ENCODE measurements around the gene DMKN. TPM values are rescaled to one million over a fixed set of nuclear protein-coding genes. Genes with fewer than 3 reads are reported as not detected.

Gene DMKN
- total RNA-seq, 3 donors from 2014 or later (not counting 1 experiment from before 2014, with no cell fraction given) = 10.7 to 15.3 (median 11.3) TPM

GRCh38 chr19:35498220-35498619, 15.2 kb downstream of the DMKN start:
- no peak overlapping the region for H3K4me3 ChIP-seq (ENCODE audit: low read length)
- no peaks in the 10 kb centered on the region for H3K27me3 ChIP-seq (ENCODE audit: control insufficient read depth, insufficient read depth, low read length)
- H3K36me3 ChIP-seq (ENCODE audit: control insufficient read depth, insufficient read depth, low read length) = no peaks in the 10 kb centered on the region
- no peaks in the 10 kb centered on the region for H3K9me3 Mint-ChIP-seq
- no peaks in the 10 kb centered on the region for H3K9me3 ChIP-seq (ENCODE audit: control insufficient read depth, insufficient read depth, low read length)
- intact Hi-C loops (cut with micrococcal nuclease) = no loop called here
- WGBS (ENCODE audit: insufficient coverage) = 90% methylated on average over 2 of the region's 3 CpGs
- H3K4me1 ChIP-seq (ENCODE audit: control insufficient read depth, insufficient read depth, low read length) = peaks cover 8% of the 10 kb centered on the region
- ATAC-seq (no peak), DNase-seq (no peak)
- no peak overlapping the region for H3K27ac ChIP-seq (ENCODE audit: low read length)
- TF ChIP-seq, protein P1, sequence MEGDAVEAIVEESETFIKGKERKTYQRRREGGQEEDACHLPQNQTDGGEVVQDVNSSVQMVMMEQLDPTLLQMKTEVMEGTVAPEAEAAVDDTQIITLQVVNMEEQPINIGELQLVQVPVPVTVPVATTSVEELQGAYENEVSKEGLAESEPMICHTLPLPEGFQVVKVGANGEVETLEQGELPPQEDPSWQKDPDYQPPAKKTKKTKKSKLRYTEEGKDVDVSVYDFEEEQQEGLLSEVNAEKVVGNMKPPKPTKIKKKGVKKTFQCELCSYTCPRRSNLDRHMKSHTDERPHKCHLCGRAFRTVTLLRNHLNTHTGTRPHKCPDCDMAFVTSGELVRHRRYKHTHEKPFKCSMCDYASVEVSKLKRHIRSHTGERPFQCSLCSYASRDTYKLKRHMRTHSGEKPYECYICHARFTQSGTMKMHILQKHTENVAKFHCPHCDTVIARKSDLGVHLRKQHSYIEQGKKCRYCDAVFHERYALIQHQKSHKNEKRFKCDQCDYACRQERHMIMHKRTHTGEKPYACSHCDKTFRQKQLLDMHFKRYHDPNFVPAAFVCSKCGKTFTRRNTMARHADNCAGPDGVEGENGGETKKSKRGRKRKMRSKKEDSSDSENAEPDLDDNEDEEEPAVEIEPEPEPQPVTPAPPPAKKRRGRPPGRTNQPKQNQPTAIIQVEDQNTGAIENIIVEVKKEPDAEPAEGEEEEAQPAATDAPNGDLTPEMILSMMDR (IDR thresholded peaks at IDR 0.05) = no peak
- no peak overlapping the region for H3K4me3 Mint-ChIP-seq
- no peak overlapping the region for H3K27ac Mint-ChIP-seq
- peaks cover 0 to 10% of the 10 kb centered on the region in 2 donors for H3K4me1 Mint-ChIP-seq
- H3K36me3 Mint-ChIP-seq = no peaks in the 10 kb centered on the region
- peaks cover 0 to 5% of the 10 kb centered on the region in 2 donors for H3K27me3 Mint-ChIP-seq (ENCODE audit: low read depth in 2 of 2)

DNA sequence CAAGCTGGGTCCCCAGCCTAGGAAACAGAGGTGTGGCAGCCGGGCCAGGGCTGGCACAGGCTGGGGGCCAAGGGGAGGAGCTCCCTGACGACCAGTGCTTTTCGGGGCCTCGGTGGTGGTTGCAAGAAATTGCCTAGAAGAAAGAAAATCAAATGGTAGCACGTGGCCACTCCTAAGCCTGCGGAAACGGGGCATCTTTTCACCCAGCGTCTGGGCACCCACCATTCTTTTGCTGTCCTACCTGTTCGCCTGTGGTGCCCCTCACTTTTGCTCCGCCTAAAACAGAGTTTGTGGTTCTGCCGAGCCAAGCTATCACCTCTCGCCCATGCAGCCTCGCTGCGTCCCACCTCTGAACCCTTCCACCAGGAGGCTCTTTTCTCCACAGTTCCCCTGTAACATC, 16.0 kb downstream of the DMKN start:
- Histone ChIP-seq H3K27me3 (ENCODE audit: control insufficient read depth, insufficient read depth, low read length) (no peaks in the 10 kb centered on the region), H3K9me3 (ENCODE audit: control insufficient read depth, insufficient read depth, low read length) (no peaks in the 10 kb centered on the region), H3K36me3 (ENCODE audit: control insufficient read depth, insufficient read depth, low read length) (no peaks in the 10 kb centered on the region), H3K27ac (ENCODE audit: low read length) (no peak overlapping the region), H3K4me3 (ENCODE audit: low read length) (no peak overlapping the region), H3K4me1 (ENCODE audit: control insufficient read depth, insufficient read depth, low read length) (peaks cover 8% of the 10 kb centered on the region)
- TF ChIP-seq, protein P1 (IDR thresholded peaks at IDR 0.05) = no peak
- peaks cover 0 to 7% of the 10 kb centered on the region in 2 donors for H3K27me3 Mint-ChIP-seq (ENCODE audit: low read depth in 2 of 2)
- no peak overlapping the region for H3K4me3 Mint-ChIP-seq
- H3K4me1 Mint-ChIP-seq = peaks cover 0 to 10% of the 10 kb centered on the region in 2 donors
- no peak overlapping the region for H3K27ac Mint-ChIP-seq
- no peaks in the 10 kb centered on the region for H3K9me3 Mint-ChIP-seq
- intact Hi-C loops (cut with micrococcal nuclease) = no loop called here
- no peaks in the 10 kb centered on the region for H3K36me3 Mint-ChIP-seq
- WGBS (ENCODE audit: insufficient coverage) = 88% methylated on average over 14 of the region's 14 CpGs
- ATAC-seq (no peak), DNase-seq (no peak)

DNA sequence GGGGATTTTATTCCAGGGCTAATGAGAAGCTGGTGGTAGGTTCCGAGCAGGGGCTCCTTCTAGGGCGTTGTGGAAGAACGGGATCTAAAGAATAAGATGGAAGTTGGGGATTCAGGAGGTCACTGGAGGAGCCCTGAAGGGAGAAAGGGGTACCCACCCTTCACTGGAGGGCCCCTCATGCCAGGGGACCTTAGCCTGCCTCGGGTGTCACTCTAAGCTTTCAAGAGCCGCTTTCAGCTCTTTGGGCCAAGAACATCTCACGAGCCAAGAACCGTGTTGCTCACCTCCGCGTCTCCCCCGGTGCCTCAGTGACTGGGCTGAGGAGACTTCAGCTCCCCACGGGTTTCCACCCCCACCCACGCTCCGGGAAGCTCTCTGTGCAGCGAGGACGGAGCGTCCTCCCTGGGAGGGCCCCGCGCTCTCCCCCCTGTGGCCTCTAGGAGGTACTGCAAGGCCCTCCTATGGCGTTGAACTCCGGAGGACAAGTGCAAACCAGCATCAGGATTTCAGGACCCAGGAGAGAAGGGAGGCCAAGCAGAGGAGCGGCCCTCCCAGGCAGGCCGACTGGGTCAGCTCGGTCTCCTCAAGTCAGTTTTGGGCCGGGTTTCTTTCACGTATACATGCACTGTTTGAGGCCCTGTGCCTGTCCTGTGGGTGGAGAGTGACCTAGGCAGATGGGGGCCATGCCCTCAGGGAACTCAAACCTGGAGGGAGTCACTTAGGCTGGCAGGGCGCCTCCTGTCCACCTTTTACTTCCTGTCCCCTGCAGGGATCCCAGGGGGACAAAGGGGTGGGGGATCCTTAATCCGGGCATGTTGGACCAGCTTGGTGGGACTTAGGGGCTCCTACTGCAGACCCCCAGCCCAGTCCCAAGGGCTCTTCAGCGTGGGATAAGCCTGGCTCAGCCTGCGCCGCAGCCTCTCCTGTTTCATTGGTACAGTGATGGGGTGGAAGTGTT, 18.1 kb downstream of the DMKN start:
- Histone ChIP-seq H3K4me1 (ENCODE audit: control insufficient read depth, insufficient read depth, low read length) (peaks cover 8% of the 10 kb centered on the region), H3K36me3 (ENCODE audit: control insufficient read depth, insufficient read depth, low read length) (no peaks in the 10 kb centered on the region), H3K27me3 (ENCODE audit: control insufficient read depth, insufficient read depth, low read length) (no peaks in the 10 kb centered on the region), H3K27ac (ENCODE audit: low read length) (no peak overlapping the region), H3K9me3 (ENCODE audit: control insufficient read depth, insufficient read depth, low read length) (no peaks in the 10 kb centered on the region), H3K4me3 (ENCODE audit: low read length) (no peak overlapping the region)
- ATAC-seq (peak; percentile 90 to 100 (median 99)), DNase-seq (peak; percentile 55 to 80)
- Mint-ChIP-seq H3K4me1 (peaks cover 0 to 10% of the 10 kb centered on the region in 2 donors), H3K27ac (no peak overlapping the region), H3K4me3 (no peak overlapping the region), H3K9me3 (no peaks in the 10 kb centered on the region), H3K27me3 (ENCODE audit: low read depth in 2 of 2) (peaks cover 0 to 14% of the 10 kb centered on the region in 2 donors), H3K36me3 (no peaks in the 10 kb centered on the region)
- intact Hi-C loops (cut with micrococcal nuclease) = loop anchor here (1.0 kb wide), 2 partner anchors 143 to 428 kb away; no protein-coding TSS in a partner anchor
- TF ChIP-seq, protein P1 (IDR thresholded peaks at IDR 0.05) = peak; percentile 97
- WGBS (ENCODE audit: insufficient coverage) = 32% methylated on average over 30 of the region's 30 CpGs

All from natural killer cell (primary cell).